ENCODE measurements around the gene HMCES.

The HMCES gene

DNA sequence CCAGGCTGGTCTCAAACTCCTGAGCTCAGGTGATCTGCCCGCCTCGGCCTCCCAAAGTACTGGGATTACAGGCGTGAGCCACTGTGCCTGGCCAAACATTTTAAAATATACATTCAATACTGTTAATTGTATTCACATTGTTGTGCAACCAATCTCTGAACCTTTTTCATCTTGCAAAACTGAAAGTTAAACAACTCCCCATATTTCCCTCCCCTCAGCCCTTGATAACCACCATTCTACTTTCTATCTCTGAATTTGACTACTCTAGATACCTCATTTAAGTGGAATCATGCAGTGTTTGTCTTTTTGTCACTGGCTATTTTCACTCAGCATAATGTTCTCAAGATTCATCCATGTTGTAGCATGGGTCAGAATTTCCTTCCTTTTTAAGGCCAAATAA, 30.0 kb downstream of the HMCES start (continued):
- TF ChIP-seq PATZ1 (CRISPR knock-in tag; IDR thresholded peaks at IDR 0.05; ENCODE audit: borderline replicate concordance) = no peak

DNA sequence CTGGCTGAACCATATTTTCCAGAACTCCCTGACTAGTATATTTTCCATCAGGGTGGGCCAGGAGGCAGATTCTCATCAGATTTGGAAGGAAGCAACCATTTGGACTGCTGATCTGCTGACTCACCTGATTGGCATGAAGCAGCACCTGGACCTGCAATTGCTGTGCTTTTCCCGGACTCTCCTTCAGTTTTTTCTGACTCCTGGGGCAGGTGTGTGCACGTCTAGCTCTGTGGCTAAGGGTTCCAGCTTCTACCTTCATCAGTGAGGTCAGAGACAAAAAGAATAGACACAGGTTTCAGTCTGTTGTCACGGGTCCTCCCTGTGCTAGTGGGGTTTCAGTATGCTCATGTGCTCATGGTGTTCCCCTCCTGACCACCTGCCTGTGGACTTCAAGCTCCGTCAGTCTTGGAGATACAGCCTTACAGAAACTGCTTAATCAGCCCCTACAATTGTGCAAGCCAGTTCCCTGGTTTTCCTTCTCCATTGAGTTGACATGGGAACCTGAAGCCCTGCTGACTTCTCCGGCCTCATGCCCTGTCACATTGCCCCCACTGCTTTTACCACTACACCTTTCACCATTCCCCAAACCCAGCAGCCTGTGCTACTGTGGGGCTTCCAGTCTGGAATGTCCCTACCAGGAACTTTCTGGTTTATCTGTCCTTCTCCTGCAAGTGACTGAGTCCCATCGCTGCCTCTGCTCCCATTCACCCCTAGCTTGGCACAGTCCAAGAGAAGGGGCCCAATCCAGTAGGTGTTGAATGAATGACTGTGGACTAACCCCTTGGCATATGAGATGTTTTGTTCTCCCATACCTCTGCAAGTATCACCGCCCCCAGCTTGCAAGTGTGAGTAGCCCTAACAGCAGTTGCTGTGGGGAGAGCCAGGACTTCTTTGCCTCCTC, 31.7 kb downstream of the HMCES start:
- TF ChIP-seq ZC3H10 (CRISPR knock-in tag; IDR thresholded peaks at IDR 0.05) (no peak), ZFP3 (CRISPR knock-in tag; IDR thresholded peaks at IDR 0.05) (no peak), PATZ1 (CRISPR knock-in tag; IDR thresholded peaks at IDR 0.05; ENCODE audit: borderline replicate concordance) (no peak), POU6F1 (CRISPR knock-in tag; IDR thresholded peaks at IDR 0.05; ENCODE audit: borderline replicate concordance, low read depth) (no peak)
- ATAC-seq = no peak

DNA sequence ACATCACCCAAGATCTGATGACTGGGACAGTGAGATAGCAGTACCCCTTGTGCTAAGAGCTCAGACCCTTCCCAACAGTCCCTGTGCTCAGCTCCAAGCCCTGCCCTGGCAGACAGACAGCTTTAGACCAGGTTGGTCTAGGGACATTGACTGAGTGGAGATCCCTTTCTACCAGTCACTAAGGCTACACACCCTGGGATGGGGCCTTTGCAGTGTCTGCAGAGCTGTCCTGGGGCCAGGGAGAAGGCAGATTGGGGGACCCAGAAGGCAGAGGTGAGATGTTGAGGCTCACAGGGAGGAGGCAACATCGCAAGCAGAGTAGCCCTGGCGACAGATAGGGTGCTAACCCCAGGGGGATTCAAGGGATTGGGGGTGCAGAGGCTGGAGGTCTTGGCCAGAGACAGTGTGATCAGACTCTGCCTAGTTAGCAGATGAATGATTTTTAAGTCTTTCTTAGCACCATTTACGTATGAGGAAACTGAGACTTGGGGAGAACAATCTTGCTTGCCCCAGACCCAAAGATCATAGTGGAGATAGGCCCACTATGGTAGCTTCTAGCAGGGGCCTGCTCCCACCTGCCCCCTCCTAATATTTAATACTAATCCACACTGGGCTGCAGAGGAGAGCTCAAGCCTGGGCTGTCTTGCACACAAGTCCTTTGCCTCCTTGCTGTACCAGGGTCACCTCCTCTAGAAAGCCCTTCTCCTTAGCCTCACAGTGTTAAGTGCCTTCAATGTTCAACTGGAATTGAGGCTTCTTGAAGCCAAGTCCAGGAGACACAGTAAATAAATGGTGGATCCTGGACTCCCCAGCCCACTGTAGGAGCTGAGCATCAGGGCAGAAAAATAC, 32.6 kb downstream of the HMCES start:
- TF ChIP-seq TSHZ2 (CRISPR knock-in tag; IDR thresholded peaks at IDR 0.05) (no peak), BACH2 (CRISPR knock-in tag; IDR thresholded peaks at IDR 0.05; ENCODE audit: borderline replicate concordance) (no peak), ZNF70 (CRISPR knock-in tag; IDR thresholded peaks at IDR 0.05) (no peak), ESRRG (CRISPR knock-in tag; IDR thresholded peaks at IDR 0.05) (no peak), TOX (CRISPR knock-in tag; IDR thresholded peaks at IDR 0.05; ENCODE audit: borderline replicate concordance) (no peak), ZFP3 (CRISPR knock-in tag; IDR thresholded peaks at IDR 0.05) (no peak), ZFP30 (CRISPR knock-in tag; IDR thresholded peaks at IDR 0.05) (no peak), PPARA (CRISPR knock-in tag; IDR thresholded peaks at IDR 0.05; ENCODE audit: borderline replicate concordance) (no peak), OSR1 (CRISPR knock-in tag; IDR thresholded peaks at IDR 0.05) (no peak), CSDC2 (CRISPR knock-in tag; IDR thresholded peaks at IDR 0.05) (no peak)
- TF ChIP-seq, protein P1, sequence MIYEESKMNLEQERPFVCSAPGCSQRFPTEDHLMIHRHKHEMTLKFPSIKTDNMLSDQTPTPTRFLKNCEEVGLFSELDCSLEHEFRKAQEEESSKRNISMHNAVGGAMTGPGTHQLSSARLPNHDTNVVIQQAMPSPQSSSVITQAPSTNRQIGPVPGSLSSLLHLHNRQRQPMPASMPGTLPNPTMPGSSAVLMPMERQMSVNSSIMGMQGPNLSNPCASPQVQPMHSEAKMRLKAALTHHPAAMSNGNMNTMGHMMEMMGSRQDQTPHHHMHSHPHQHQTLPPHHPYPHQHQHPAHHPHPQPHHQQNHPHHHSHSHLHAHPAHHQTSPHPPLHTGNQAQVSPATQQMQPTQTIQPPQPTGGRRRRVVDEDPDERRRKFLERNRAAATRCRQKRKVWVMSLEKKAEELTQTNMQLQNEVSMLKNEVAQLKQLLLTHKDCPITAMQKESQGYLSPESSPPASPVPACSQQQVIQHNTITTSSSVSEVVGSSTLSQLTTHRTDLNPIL (CRISPR knock-in tag; IDR thresholded peaks at IDR 0.05; ENCODE audit: low read depth) = no peak
- ATAC-seq = no peak

- ATAC-seq = no peak
- TF ChIP-seq, protein P2, sequence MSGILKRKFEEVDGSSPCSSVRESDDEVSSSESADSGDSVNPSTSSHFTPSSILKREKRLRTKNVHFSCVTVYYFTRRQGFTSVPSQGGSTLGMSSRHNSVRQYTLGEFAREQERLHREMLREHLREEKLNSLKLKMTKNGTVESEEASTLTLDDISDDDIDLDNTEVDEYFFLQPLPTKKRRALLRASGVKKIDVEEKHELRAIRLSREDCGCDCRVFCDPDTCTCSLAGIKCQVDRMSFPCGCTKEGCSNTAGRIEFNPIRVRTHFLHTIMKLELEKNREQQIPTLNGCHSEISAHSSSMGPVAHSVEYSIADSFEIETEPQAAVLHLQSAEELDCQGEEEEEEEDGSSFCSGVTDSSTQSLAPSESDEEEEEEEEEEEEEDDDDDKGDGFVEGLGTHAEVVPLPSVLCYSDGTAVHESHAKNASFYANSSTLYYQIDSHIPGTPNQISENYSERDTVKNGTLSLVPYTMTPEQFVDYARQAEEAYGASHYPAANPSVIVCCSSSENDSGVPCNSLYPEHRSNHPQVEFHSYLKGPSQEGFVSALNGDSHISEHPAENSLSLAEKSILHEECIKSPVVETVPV (CRISPR knock-in tag; IDR thresholded peaks at IDR 0.05) = no peak
- TF ChIP-seq ZNF8 (CRISPR knock-in tag; IDR thresholded peaks at IDR 0.05) (no peak), OSR1 (CRISPR knock-in tag; IDR thresholded peaks at IDR 0.05) (no peak), TCF4 (CRISPR knock-in tag; IDR thresholded peaks at IDR 0.05; ENCODE audit: borderline replicate concordance) (no peak), ZFP30 (CRISPR knock-in tag; IDR thresholded peaks at IDR 0.05) (no peak), GLIS3 (CRISPR knock-in tag; IDR thresholded peaks at IDR 0.05) (no peak), RARB (CRISPR knock-in tag; IDR thresholded peaks at IDR 0.05) (no peak), ARNTL (CRISPR knock-in tag; IDR thresholded peaks at IDR 0.05; ENCODE audit: borderline replicate concordance, low read depth) (no peak), SNAI2 (CRISPR knock-in tag; IDR thresholded peaks at IDR 0.05) (no peak)
- TF ChIP-seq, protein P1 (CRISPR knock-in tag; IDR thresholded peaks at IDR 0.05; ENCODE audit: low read depth) = no peak
These were observed 33.5 kb downstream of the HMCES start for GRCh38 chr3:129312021-129312639.

Data from SK-N-SH treated with all-trans-retinoic acid at 6 μM for 48 hours (cell line).